Measurements from ENCODE around the gene NR0B1.

Gene NR0B1

GRCh38 chrX:30262763-30263162 lies 46.4 kb downstream of the NR0B1 start:
- DNase-seq = no peak

GRCh38 chrX:30261012-30261411 lies 48.2 kb downstream of the NR0B1 start:
- no peak for DNase-seq

GRCh38 chrX:30259927-30260326 lies 49.3 kb downstream of the NR0B1 start:
- DNase-seq = no peak
